ENCODE results near the gene IRS2. TPM values are rescaled to one million over a fixed set of nuclear protein-coding genes. Genes with fewer than 3 reads are reported as not detected.
A peak's percentile ranks its signal among the peaks of the same experiment; 100 is the strongest.

The IRS2 gene
- total RNA-seq, 1 donor from 2014 or later, result 42.4 TPM

DNA sequence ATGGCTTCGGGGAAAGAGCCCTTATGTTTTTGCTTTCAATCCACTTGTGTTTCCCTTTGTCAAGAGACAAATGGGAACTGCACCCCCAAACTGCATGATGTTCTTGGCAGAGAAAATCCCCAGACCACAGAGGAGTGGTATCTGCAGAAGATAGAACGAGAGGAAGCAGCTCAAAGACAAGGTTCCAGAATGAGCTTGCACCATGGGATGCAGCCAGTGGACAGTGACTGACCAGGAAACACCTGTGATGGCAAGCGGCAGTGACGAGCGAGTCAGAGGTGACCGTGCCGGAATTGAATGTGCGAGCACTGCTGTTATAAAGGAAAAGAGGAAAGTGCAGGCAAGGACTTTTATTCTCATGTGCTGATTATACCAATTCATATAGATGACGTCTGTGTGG lies 46.3 kb downstream of the IRS2 start:
- Histone ChIP-seq H3K36me3 (no peaks in the 10 kb centered on the region), H3K4me3 (no peak overlapping the region), H3K27me3 (no peaks in the 10 kb centered on the region), H3K9me3 (no peaks in the 10 kb centered on the region), H3K27ac (no peak overlapping the region), H3K4me1 (peaks cover 0 to 3% of the 10 kb centered on the region in 2 donors)
- TF ChIP-seq CTCF (IDR thresholded peaks at IDR 0.05), result no peak
- DNase-seq (ENCODE audit: low spot score in 2 of 2), result no peak
- intact Hi-C loops (cut with DNase I), result no loop called here

- TF ChIP-seq CTCF (IDR thresholded peaks at IDR 0.05), result no peak
- Histone ChIP-seq H3K4me3 (no peak overlapping the region), H3K9me3 (no peaks in the 10 kb centered on the region), H3K27me3 (no peaks in the 10 kb centered on the region), H3K27ac (no peak overlapping the region), H3K4me1 (peaks cover 0 to 3% of the 10 kb centered on the region in 2 donors), H3K36me3 (no peaks in the 10 kb centered on the region)
- intact Hi-C loops (cut with DNase I), result no loop called here
- no peak for DNase-seq (ENCODE audit: low spot score in 2 of 2)
Observed at GRCh38 chr13:109738298-109738746, 48.1 kb downstream of the IRS2 start.

DNA sequence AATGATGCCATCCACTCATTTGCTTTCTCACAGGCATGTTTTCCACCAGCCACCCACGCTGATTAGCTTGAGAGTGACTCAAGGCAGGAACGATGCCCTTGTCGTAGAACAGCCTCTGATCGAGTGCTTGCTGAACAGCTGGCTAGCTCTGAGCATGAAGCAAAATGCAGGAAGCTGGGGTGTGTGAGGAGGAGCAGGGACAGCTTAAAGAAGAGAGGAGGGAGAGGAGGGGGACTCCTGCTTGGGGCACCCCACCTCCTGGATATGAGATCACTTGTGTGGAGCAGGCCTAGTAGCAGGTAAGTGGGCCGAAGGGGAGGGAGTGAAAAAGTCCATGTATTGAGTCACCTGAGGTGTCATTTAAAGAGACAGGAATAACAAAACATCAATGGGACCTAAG lies 48.8 kb downstream of the IRS2 start:
- no peak for TF ChIP-seq CTCF (IDR thresholded peaks at IDR 0.05)
- H3K27ac ChIP-seq, result no peak overlapping the region
- no peaks in the 10 kb centered on the region for H3K36me3 ChIP-seq
- no peak for DNase-seq (ENCODE audit: low spot score in 2 of 2)
- H3K4me1 ChIP-seq, result peaks cover 0 to 3% of the 10 kb centered on the region in 2 donors
- intact Hi-C loops (cut with DNase I), result no loop called here
- no peaks in the 10 kb centered on the region for H3K27me3 ChIP-seq
- no peak overlapping the region for H3K4me3 ChIP-seq
- no peaks in the 10 kb centered on the region for H3K9me3 ChIP-seq

- H3K4me1 ChIP-seq, result peaks cover 0 to 3% of the 10 kb centered on the region in 2 donors
- H3K4me3 ChIP-seq, result no peak overlapping the region
- H3K9me3 ChIP-seq, result no peaks in the 10 kb centered on the region
- intact Hi-C loops (cut with DNase I), result no loop called here
- H3K27ac ChIP-seq, result no peak overlapping the region
- H3K36me3 ChIP-seq, result no peaks in the 10 kb centered on the region
- no peaks in the 10 kb centered on the region for H3K27me3 ChIP-seq
- DNase-seq (ENCODE audit: low spot score in 2 of 2), result no peak
- no peak for TF ChIP-seq CTCF (IDR thresholded peaks at IDR 0.05)
Observed at GRCh38 chr13:109737046-109737573, 49.3 kb downstream of the IRS2 start.

GRCh38 chr13:109735436-109735966 lies 50.9 kb downstream of the IRS2 start:
- intact Hi-C loops (cut with DNase I), result no loop called here
- DNase-seq (ENCODE audit: low spot score in 2 of 2), result no peak
- TF ChIP-seq CTCF (IDR thresholded peaks at IDR 0.05), result no peak
- peaks cover 0 to 3% of the 10 kb centered on the region in 2 donors for H3K4me1 ChIP-seq
- peak overlapping the region; percentile 19 to 59 for H3K27ac ChIP-seq
- H3K27me3 ChIP-seq, result no peaks in the 10 kb centered on the region
- H3K4me3 ChIP-seq, result no peak overlapping the region
- no peaks in the 10 kb centered on the region for H3K9me3 ChIP-seq
- H3K36me3 ChIP-seq, result no peaks in the 10 kb centered on the region
